A673 (cell line): ENCODE data around the gene LRRC74A. TPM values are rescaled to one million over a fixed set of nuclear protein-coding genes. Genes with fewer than 3 reads are reported as not detected.
A peak's percentile ranks its signal among the peaks of the same experiment; 100 is the strongest.

Source experiments
- BruUV-seq: library from RNA; stranded (reverse); fragments of 400-500 nt; replicated peaks from 2 replicates; lab custom pipeline; 2021; lab: Mats Ljungman, UMichigan
- CTCF ChIA-PET: fragments of 300-600 bp; sonication (Branson Sonifier 250); formaldehyde crosslinking; loops from one replicate; lab custom pipeline; 2022; ENCODE audit warnings: antibody characterized with exemption; lab: Charles Lee
- POLR2A ChIA-PET: fragments of 300-600 bp; sonication (Branson Sonifier 250); formaldehyde crosslinking; loops from one replicate; lab custom pipeline; 2022; ENCODE audit warnings: antibody characterized with exemption; ENCODE audit not compliant: low non-redundant PET; lab: Charles Lee
- DNase-seq: peaks from one replicate; pipeline ENCODE4 v3.0.0-alpha.2; 2015; ENCODE audit warnings: low spot score
- H3K27ac ChIP-seq: fragments of 200-600 bp; sonication (generic); 2 replicates; pipeline ENCODE4 v1.5.1; 2016; ENCODE audit warnings: mixed run types, low read depth, mild to moderate bottlenecking, mixed read lengths, antibody characterized with exemption, low read length; ENCODE audit not compliant: poor library complexity, severe bottlenecking
- H3K27me3 ChIP-seq: fragments of 200-600 bp; sonication (generic); replicated peaks from 2 replicates; pipeline ENCODE4 v1.6.1; 2017; ENCODE audit warnings: mixed run types, low read depth, mild to moderate bottlenecking, mixed read lengths, antibody characterized with exemption, low read length; ENCODE audit not compliant: insufficient read depth, poor library complexity
- H3K36me3 ChIP-seq: fragments of 200-600 bp; sonication (generic); 2 replicates; pipeline ENCODE4 v1.6.1; 2016; ENCODE audit warnings: mixed run types, mild to moderate bottlenecking, mixed read lengths, antibody characterized with exemption, low read length; ENCODE audit not compliant: insufficient read depth, poor library complexity, severe bottlenecking
- H3K4me1 ChIP-seq: fragments of 200-600 bp; sonication (generic); 2 replicates; pipeline ENCODE4 v1.6.1; 2017; ENCODE audit warnings: mixed run types, mild to moderate bottlenecking, mixed read lengths, antibody characterized with exemption, low read length; ENCODE audit not compliant: insufficient read depth, poor library complexity, severe bottlenecking
- H3K4me3 ChIP-seq: fragments of 200-600 bp; sonication (generic); 2 replicates; pipeline ENCODE4 v1.5.1; 2016; ENCODE audit warnings: low read depth, mixed run types, mild to moderate bottlenecking, mixed read lengths, low read length; ENCODE audit not compliant: poor library complexity, severe bottlenecking
- H3K9me3 ChIP-seq: fragments of 200-600 bp; sonication (generic); 2 replicates; pipeline ENCODE4 v1.6.1; 2016; ENCODE audit warnings: mixed run types, low read depth, mild to moderate bottlenecking, mixed read lengths, antibody characterized with exemption, low read length; ENCODE audit not compliant: poor library complexity, severe bottlenecking
- CTCF ChIP-seq: fragments of 300-800, 200-600 bp; sonication (generic); conservative IDR thresholded peaks from 2 replicates; pipeline ENCODE4 v1.5.1; 2017; ENCODE audit warnings: low read depth, mild to moderate bottlenecking, antibody characterized with exemption, low read length, moderate library complexity, mixed read lengths
- EZH2 ChIP-seq: fragments of 200-600 bp; sonication (generic); IDR thresholded peaks from 2 replicates; pipeline ENCODE4 v1.6.1; 2017; ENCODE audit warnings: borderline replicate concordance, low read depth, mild to moderate bottlenecking, mixed read lengths, antibody characterized with exemption, low read length; ENCODE audit not compliant: poor library complexity, severe bottlenecking
- intact Hi-C: fragments of 100-400 bp; cut with micrococcal nuclease; formaldehyde crosslinking; loops from one replicate; pipeline ENCODE4 v1.10.0; 2022; ENCODE audit not compliant: unreplicated experiment
- total RNA-seq: library from RNA; stranded (reverse); gene quantifications from 2 replicates; pipeline ENCODE4 v1.2.3, GENCODE V29; 2021

LRRC74A gene
- total RNA-seq, 1 experiment from 2014 or later: not detected

- no TSS peak for BruUV-seq
- DNase-seq: peak; percentile 97
- Histone ChIP-seq H3K4me3 (peak within 1 kb of the TSS; percentile 86), H3K27me3 (peaks cover under 1% of the 10 kb centered on the region), H3K27ac (peak within 1 kb of the TSS; percentile 79), H3K9me3 (no peaks in the 10 kb centered on the region), H3K4me1 (peaks cover 9% of the 10 kb centered on the region), H3K36me3 (no peaks in the 10 kb centered on the region)
- intact Hi-C loops: no loop called here
- CTCF ChIA-PET: no interaction called here
- POLR2A ChIA-PET: no interaction called here
- TF ChIP-seq EZH2 (no peak), CTCF (no peak)
Measured at GRCh38 chr14:76812422-76813383, 13.5 kb upstream of the LRRC74A start, which contains the start of gene ANGEL1. TSS of gene ANGEL1 (minus strand) at chr14:76812882. CDS start at chr14:76812827, 55 bp downstream.

GRCh38 chr14:76814726-76815645 lies 11.2 kb upstream of the LRRC74A start:
- TF ChIP-seq CTCF: no peak
- Histone ChIP-seq H3K4me3 (no peak overlapping the region), H3K9me3 (no peaks in the 10 kb centered on the region), H3K36me3 (no peaks in the 10 kb centered on the region), H3K27me3 (peaks cover 12% of the 10 kb centered on the region), H3K27ac (no peak overlapping the region), H3K4me1 (peaks cover 9% of the 10 kb centered on the region)
- no TSS peak for BruUV-seq
- ChIA-PET POLR2A (no interaction called here), CTCF (no interaction called here)
- intact Hi-C loops: no loop called here
- no peak for DNase-seq

GRCh38 chr14:76820700-76821099 lies 5.5 kb upstream of the LRRC74A start:
- no peak for DNase-seq
- Histone ChIP-seq H3K36me3 (no peaks in the 10 kb centered on the region), H3K4me1 (no peaks in the 10 kb centered on the region), H3K9me3 (no peaks in the 10 kb centered on the region), H3K27ac (no peak overlapping the region), H3K4me3 (no peak overlapping the region), H3K27me3 (peaks cover 12% of the 10 kb centered on the region)
- TF ChIP-seq CTCF: no peak
- no peak for TF ChIP-seq EZH2
- no TSS peak for BruUV-seq
- intact Hi-C loops: no loop called here
- CTCF ChIA-PET: no interaction called here
- POLR2A ChIA-PET: no interaction called here
